ENCODE data around the gene KMT2A. TPM values are rescaled to one million over a fixed set of nuclear protein-coding genes. Genes with fewer than 3 reads are reported as not detected.

The KMT2A gene
- total RNA-seq, 1 donor from 2014 or later, result 78.8 TPM

Other genes with a start within 250 kb of the KMT2A start
- not detected in 2 replicates for gene JAML, start 211.5 kb upstream of the KMT2A start, total RNA-seq
- 0.35 and 0.43 TPM in 2 replicates for gene MPZL3, start 184.1 kb upstream of the KMT2A start, total RNA-seq
- gene MPZL2, start 172.2 kb upstream of the KMT2A start, total RNA-seq, result not detected in 2 replicates
- gene CD3E, start 131.8 kb upstream of the KMT2A start, total RNA-seq, result not detected in 2 replicates
- not detected in 2 replicates for gene CD3D, start 93.8 kb upstream of the KMT2A start, total RNA-seq
- gene CD3G, start 92.1 kb upstream of the KMT2A start, total RNA-seq, result not detected in 2 replicates
- 35.1 and 35.9 TPM in 2 replicates for gene UBE4A, start 76.9 kb upstream of the KMT2A start, total RNA-seq
- gene ATP5MG, start 34.9 kb upstream of the KMT2A start, total RNA-seq, result 227 and 233 TPM in 2 replicates
- gene TTC36, start 91.0 kb downstream of the KMT2A start, total RNA-seq, result 1.1 and 1.2 TPM in 2 replicates
- 27.6 and 28.6 TPM in 2 replicates for gene TMEM25, start 94.7 kb downstream of the KMT2A start, total RNA-seq
- gene IFT46, start 129.4 kb downstream of the KMT2A start, total RNA-seq, result 24.2 and 24.4 TPM in 2 replicates
- 122 and 128 TPM in 2 replicates for gene ARCN1, start 135.9 kb downstream of the KMT2A start, total RNA-seq
- 108 and 120 TPM in 2 replicates for gene PHLDB1, start 171.1 kb downstream of the KMT2A start, total RNA-seq
- not detected in 2 replicates for gene TREH, start 243.2 kb downstream of the KMT2A start, total RNA-seq